Measurements from ENCODE around the gene ARL10.

Gene ARL10

DNA sequence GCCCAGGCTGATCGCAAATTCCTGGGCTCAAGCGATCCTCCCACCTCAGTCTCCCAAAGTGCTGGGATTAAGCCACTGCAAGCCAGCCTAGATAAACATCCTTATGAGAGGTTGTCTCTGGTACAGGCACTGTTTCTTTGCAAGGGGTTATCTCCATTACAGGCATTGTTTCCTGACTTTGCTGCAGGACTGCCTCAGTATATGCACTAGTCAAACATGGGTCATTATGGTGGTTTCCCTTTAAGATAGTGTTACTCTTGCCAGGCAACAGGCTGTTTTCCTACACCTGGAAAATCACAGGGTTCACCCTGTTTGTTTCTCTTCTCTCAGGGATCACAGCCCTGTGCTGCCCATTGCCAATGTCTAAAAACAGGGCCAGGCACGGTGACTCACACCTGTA, 58.9 kb downstream of the ARL10 start:
- DNase-seq (ENCODE audit: low spot score), result no peak
- in situ Hi-C loops (cut with MboI; ENCODE audit: low pct_unique_long_range_greater_than_20kb, low sequenced_read_pairs, unreplicated experiment), result no loop called here
- TF ChIP-seq, protein P1, sequence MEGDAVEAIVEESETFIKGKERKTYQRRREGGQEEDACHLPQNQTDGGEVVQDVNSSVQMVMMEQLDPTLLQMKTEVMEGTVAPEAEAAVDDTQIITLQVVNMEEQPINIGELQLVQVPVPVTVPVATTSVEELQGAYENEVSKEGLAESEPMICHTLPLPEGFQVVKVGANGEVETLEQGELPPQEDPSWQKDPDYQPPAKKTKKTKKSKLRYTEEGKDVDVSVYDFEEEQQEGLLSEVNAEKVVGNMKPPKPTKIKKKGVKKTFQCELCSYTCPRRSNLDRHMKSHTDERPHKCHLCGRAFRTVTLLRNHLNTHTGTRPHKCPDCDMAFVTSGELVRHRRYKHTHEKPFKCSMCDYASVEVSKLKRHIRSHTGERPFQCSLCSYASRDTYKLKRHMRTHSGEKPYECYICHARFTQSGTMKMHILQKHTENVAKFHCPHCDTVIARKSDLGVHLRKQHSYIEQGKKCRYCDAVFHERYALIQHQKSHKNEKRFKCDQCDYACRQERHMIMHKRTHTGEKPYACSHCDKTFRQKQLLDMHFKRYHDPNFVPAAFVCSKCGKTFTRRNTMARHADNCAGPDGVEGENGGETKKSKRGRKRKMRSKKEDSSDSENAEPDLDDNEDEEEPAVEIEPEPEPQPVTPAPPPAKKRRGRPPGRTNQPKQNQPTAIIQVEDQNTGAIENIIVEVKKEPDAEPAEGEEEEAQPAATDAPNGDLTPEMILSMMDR (IDR thresholded peaks at IDR 0.05; ENCODE audit: extremely low read depth, insufficient read depth, missing control alignments), result no peak

DNA sequence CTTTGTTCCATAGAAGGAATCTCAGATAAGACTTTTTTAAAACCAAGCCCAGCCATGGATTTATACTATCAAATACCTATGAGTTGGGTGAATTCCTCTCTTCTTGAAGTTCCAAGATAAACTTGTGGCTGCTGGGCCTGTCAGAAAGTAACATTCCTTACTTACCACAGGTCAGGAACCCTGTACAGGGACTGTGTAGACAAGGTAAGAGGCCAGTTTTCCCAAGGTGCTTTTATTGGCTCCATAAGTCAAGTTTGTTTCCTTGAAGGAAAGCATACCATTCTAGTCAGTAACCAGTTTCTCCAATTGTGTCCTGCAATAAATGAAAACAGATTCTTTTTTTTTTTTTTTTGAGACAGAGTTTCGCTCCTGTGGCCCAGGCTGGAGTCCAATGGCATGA, 59.9 kb downstream of the ARL10 start:
- TF ChIP-seq, protein P1 (IDR thresholded peaks at IDR 0.05; ENCODE audit: extremely low read depth, insufficient read depth, missing control alignments), result no peak
- in situ Hi-C loops (cut with MboI; ENCODE audit: low pct_unique_long_range_greater_than_20kb, low sequenced_read_pairs, unreplicated experiment), result no loop called here
- DNase-seq (ENCODE audit: low spot score), result no peak

DNA sequence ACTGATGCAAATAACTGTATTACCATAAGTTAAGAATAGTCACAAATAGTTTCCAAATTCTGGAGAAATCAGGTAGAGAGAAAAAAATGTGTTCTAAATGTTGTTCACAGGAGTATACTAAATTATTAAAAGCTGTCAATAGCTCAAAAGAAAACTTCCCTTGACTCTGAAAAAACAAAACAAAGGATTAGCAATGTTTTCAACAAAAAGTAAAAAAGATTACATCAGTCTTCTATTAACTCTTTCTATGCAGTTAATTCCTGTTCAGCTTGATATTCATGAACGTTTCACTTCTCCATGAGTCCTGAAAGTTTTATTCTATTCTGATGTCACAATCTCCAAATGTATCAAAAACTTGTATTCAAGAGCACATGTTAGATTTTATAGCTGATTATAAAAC, 60.5 kb downstream of the ARL10 start:
- no peak for DNase-seq (ENCODE audit: low spot score)
- in situ Hi-C loops (cut with MboI; ENCODE audit: low pct_unique_long_range_greater_than_20kb, low sequenced_read_pairs, unreplicated experiment), result no loop called here
- TF ChIP-seq, protein P1 (IDR thresholded peaks at IDR 0.05; ENCODE audit: extremely low read depth, insufficient read depth, missing control alignments), result no peak

DNA sequence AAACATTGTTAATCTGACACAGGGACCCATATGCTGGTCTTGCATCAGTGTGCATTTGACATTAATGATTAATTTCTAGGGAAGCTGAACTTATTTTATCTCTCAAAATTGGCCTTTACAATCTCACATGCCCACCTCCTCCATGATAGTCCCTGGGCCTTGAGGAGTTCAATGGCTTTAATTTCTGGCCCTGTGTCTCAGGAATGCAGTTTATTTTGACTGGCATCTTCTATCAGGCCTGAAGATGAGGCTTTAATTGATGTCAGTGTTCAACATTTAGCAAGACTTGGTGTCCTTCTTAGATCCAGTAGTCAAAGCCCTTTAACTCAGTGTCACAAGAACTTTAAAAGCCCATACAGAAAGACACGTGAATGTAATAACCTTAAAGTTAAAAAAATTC, 61.6 kb downstream of the ARL10 start:
- in situ Hi-C loops (cut with MboI; ENCODE audit: low pct_unique_long_range_greater_than_20kb, low sequenced_read_pairs, unreplicated experiment), result no loop called here
- DNase-seq (ENCODE audit: low spot score), result no peak
- TF ChIP-seq, protein P1 (IDR thresholded peaks at IDR 0.05; ENCODE audit: extremely low read depth, insufficient read depth, missing control alignments), result no peak

DNA sequence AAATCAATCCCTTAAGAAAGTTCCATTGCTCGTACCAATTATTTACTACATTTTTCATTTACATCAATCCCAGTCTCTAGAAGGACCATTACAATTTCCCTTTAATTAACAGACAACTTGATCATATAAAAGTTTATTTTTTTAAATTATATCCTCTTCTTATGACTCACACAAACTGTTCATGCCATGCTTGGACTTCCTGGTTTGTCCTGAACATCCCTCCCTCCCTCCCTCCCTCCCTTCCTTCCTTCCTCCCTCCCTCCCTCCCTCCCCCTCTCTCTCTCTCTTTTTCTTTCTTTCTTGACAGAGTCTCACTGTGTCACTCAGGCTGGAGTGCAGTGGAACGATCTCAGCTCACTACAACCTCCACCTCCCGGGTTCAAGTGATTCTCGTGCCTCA, 62.7 kb downstream of the ARL10 start:
- in situ Hi-C loops (cut with MboI; ENCODE audit: low pct_unique_long_range_greater_than_20kb, low sequenced_read_pairs, unreplicated experiment), result no loop called here
- TF ChIP-seq, protein P1 (IDR thresholded peaks at IDR 0.05; ENCODE audit: extremely low read depth, insufficient read depth, missing control alignments), result no peak
- no peak for DNase-seq (ENCODE audit: low spot score)

DNA sequence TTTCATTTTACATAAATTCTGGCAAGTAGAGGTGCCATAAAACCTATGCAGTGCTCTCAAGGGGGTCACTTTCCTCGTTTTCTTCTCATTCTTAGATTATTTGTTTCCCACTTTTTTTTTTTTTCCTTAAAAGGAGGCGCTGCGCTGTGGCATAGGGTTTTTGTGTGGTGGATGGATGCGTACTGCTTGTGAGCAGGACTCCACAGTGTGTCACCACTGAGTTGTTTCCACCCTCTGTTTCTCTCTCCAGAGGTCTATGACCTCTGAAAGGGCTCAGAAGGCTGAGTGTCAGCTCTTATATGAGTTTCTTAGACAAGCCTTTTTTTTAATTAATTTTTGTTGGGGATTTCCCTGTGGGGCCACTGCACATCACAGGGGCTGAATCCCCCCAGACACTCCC, 64.7 kb downstream of the ARL10 start:
- no peak for DNase-seq (ENCODE audit: low spot score)
- in situ Hi-C loops (cut with MboI; ENCODE audit: low pct_unique_long_range_greater_than_20kb, low sequenced_read_pairs, unreplicated experiment), result no loop called here
- TF ChIP-seq, protein P1 (IDR thresholded peaks at IDR 0.05; ENCODE audit: extremely low read depth, insufficient read depth, missing control alignments), result no peak

Measured in GM13977 (cell line).